ENCODE measurements around the gene KLK2.

Gene KLK2

GRCh38 chr19:50912727-50913716, 39.8 kb downstream of the KLK2 start:
- no peak overlapping the region for H3K27ac ChIP-seq
- CTCF ChIA-PET = interaction anchor here (0.9 kb wide), 1 partner anchor 9 kb away, joined by 4 read pairs; no protein-coding TSS in a partner anchor
- no peak for DNase-seq (ENCODE audit: low spot score)
- no peak for TF ChIP-seq CTCF (conservative IDR thresholded peaks at IDR 0.05; ENCODE audit: low read depth)
- POLR2A ChIA-PET (ENCODE audit: low non-redundant PET) = no interaction called here

GRCh38 chr19:50916069-50916468, 42.8 kb downstream of the KLK2 start:
- ChIA-PET POLR2A (ENCODE audit: low non-redundant PET) (interaction anchor here (0.5 kb wide), 1 partner anchor 86 kb away, joined by 3 read pairs; no protein-coding TSS in a partner anchor), CTCF (interaction anchor here (0.6 to 1.1 kb wide), 2 partner anchors 100 to 822 kb away, joined by 3 to 6 read pairs; no protein-coding TSS in a partner anchor)
- no peak overlapping the region for H3K27ac ChIP-seq
- DNase-seq (ENCODE audit: low spot score) = no peak
- TF ChIP-seq CTCF (conservative IDR thresholded peaks at IDR 0.05; ENCODE audit: low read depth) = no peak

- TF ChIP-seq CTCF (conservative IDR thresholded peaks at IDR 0.05; ENCODE audit: low read depth) = no peak
- ChIA-PET CTCF (interaction anchor here (0.5 to 2.3 kb wide), 29 partner anchors 9 to 735 kb away, joined by 3 to 20 read pairs (median 4); partner anchors contain the start of genes CLEC11A, KLK10 and KLK8), POLR2A (ENCODE audit: low non-redundant PET) (no interaction called here)
- H3K27ac ChIP-seq = no peak overlapping the region
- DNase-seq (ENCODE audit: low spot score) = no peak
These were observed 48.4 kb downstream of the KLK2 start for GRCh38 chr19:50921426-50922316.

- no peak overlapping the region for H3K27ac ChIP-seq
- POLR2A ChIA-PET (ENCODE audit: low non-redundant PET) = no interaction called here
- peak; percentile 84 for DNase-seq (ENCODE audit: low spot score)
- peak; percentile 81 for TF ChIP-seq CTCF (conservative IDR thresholded peaks at IDR 0.05; ENCODE audit: low read depth)
- CTCF ChIA-PET = interaction anchor here (0.5 to 2.3 kb wide), 29 partner anchors 10 to 734 kb away, joined by 3 to 20 read pairs (median 4); partner anchors contain the start of genes CLEC11A, KLK10 and KLK8
These were observed 49.1 kb downstream of the KLK2 start for GRCh38 chr19:50922317-50922853.

GRCh38 chr19:50924586-50924985, 51.3 kb downstream of the KLK2 start:
- CTCF ChIA-PET = interaction anchor here (0.6 to 1.4 kb wide), 3 partner anchors 21 to 189 kb away, joined by 3 to 7 read pairs (median 4); no protein-coding TSS in a partner anchor
- TF ChIP-seq CTCF (conservative IDR thresholded peaks at IDR 0.05; ENCODE audit: low read depth) = no peak

More at GRCh38 chr19:50924586-50924985, 51.3 kb downstream of the KLK2 start:
- H3K27ac ChIP-seq = no peak overlapping the region
- DNase-seq (ENCODE audit: low spot score) = no peak
- POLR2A ChIA-PET (ENCODE audit: low non-redundant PET) = interaction anchor here (0.5 to 0.7 kb wide), 2 partner anchors 77 to 132 kb away, joined by 3 to 4 read pairs; partner anchors contain the start of gene KLK8
